Neural progenitor cell (in vitro differentiated cells): ENCODE measurements around the gene ZCRB1.

ENCODE experiments used
- CTCF ChIP-seq: fragments of 200-600 bp; sonication (generic); IDR thresholded peaks from 2 replicates; pipeline ENCODE4 v1.5.1; 2017; ENCODE audit warnings: antibody characterized with exemption, mild to moderate bottlenecking
- EZH2 ChIP-seq: fragments of 200-600 bp; sonication (generic); IDR thresholded peaks from 2 replicates; pipeline ENCODE4 v1.6.1; 2017; ENCODE audit warnings: antibody characterized with exemption, mild to moderate bottlenecking, moderate library complexity

- TF ChIP-seq CTCF = no peak
- TF ChIP-seq EZH2 = no peak
These were observed 605 bp downstream of the ZCRB1 start for GRCh38 chr12:42325326-42325652.
